ENCODE data around the gene STT3A.
A peak's percentile ranks its signal among the peaks of the same experiment; 100 is the strongest.

Gene STT3A

GRCh38 chr11:125588505-125588904, 4.1 kb upstream of the STT3A start:
- H3K9me3 ChIP-seq = no peaks in the 10 kb centered on the region
- peaks cover 3 to 16% (median 5%) of the 10 kb centered on the region in 3 donors for H3K36me3 ChIP-seq
- intact Hi-C loops (cut with DNase I; ENCODE audit: low total_unique reads) = no loop called here
- no peak for TF ChIP-seq CTCF (IDR thresholded peaks at IDR 0.05)
- DNase-seq = no peak
- H3K4me3 ChIP-seq = no peak overlapping the region
- H3K4me1 ChIP-seq = peaks cover 0 to 10% (median 4%) of the 10 kb centered on the region in 4 donors
- no peaks in the 10 kb centered on the region for H3K27me3 ChIP-seq
- H3K27ac ChIP-seq = no peak overlapping the region

DNA sequence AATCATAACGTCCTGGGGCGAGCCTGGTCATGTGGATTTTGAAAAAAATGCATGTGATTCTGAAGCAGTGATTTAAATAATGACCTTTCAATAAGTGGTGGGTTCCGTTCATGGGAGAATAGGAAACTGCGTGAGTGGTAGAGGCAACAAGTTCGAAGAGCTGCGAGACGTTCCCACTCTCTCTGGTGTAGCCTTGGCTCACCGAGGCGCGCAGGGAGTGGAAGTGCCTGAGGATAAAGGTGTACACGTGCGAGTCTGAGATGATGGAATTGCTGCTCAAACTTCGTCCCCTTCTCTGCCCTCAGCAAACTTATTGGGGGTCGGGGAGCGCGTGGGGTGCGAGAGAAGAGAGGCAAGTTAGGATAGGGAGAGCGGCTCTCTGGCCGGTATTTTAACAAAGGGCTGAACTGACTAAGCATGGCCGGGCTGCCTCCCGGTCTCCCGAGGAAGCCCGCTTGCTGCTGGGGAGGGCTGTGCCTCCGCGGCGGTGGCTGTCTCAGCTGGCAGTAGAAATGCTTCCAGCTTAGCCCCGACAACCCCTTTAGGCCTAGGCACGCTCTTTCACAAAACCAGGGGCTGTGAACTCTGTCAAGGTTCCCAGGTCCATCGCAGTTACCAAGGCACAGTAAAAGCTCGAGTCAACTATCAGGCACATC, 875 bp upstream of the STT3A start:
- Histone ChIP-seq H3K4me3 (peak overlapping the region; percentile 87 to 99), H3K4me1 (peaks cover 0 to 33% (median 12%) of the 10 kb centered on the region in 4 donors), H3K36me3 (no peaks in the 10 kb centered on the region), H3K27ac (peak overlapping the region; percentile 96 to 99), H3K27me3 (no peaks in the 10 kb centered on the region), H3K9me3 (no peaks in the 10 kb centered on the region)
- DNase-seq = peak; percentile 30 to 67
- intact Hi-C loops (cut with DNase I; ENCODE audit: low total_unique reads) = no loop called here
- no peak for TF ChIP-seq CTCF (IDR thresholded peaks at IDR 0.05)

GRCh38 chr11:125593114-125593820, 615 bp downstream of the STT3A start:
- Histone ChIP-seq H3K4me3 (peak overlapping the region; percentile 87 to 99), H3K9me3 (no peaks in the 10 kb centered on the region), H3K4me1 (peaks cover 0 to 33% (median 12%) of the 10 kb centered on the region in 4 donors), H3K27ac (peak overlapping the region; percentile 85 to 99), H3K36me3 (peaks cover 4 to 13% (median 13%) of the 10 kb centered on the region in 3 donors), H3K27me3 (no peaks in the 10 kb centered on the region)
- intact Hi-C loops (cut with DNase I; ENCODE audit: low total_unique reads) = no loop called here
- no peak for TF ChIP-seq CTCF (IDR thresholded peaks at IDR 0.05)
- DNase-seq = peak in 1 of 2 donors; percentile 30

DNA sequence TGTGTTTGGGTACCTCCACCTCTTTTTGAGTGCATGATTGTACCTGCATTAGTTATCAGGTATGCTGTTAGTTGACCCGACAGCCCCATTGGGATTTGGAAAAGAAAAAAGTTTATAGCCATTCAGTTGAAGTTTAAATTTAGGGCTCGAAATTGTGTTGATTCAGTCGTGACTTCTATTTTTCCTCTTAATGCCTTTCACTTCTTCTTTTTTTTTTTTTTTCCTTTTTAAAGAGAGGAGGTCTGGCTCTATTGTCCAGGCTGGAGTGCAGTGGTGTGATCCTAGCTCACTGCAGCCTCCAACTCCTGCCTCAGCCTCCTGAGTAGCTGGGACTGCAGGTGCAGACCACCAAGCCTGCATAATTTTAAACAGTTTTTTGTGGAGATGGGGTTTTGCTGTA, 2.3 kb downstream of the STT3A start:
- DNase-seq = no peak
- no peak for TF ChIP-seq CTCF (IDR thresholded peaks at IDR 0.05)
- Histone ChIP-seq H3K27ac (no peak overlapping the region), H3K4me1 (peaks cover 0 to 33% (median 12%) of the 10 kb centered on the region in 4 donors), H3K9me3 (no peaks in the 10 kb centered on the region), H3K4me3 (no peak overlapping the region), H3K27me3 (no peaks in the 10 kb centered on the region), H3K36me3 (peaks cover 18 to 30% (median 20%) of the 10 kb centered on the region in 3 donors)
- intact Hi-C loops (cut with DNase I; ENCODE audit: low total_unique reads) = no loop called here

DNA sequence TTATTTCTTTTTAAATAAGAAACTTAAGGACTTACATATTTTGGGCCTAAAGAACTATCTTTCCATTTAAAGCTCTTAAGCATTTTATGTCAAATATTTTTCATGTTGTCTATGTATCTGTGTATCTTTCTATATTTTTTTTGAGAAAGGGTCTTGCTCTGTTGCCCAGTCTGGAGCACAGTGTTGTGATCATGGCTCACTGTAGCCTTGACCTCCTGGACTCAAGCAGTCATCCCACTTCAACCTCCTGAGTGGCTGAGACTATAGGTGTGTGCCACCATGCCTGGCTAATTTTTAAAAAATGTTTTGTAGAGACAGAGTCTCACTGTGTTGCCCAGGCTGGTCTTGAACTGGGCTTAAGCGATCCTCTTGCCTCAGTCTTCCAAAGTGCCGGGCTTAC, 8.0 kb downstream of the STT3A start:
- H3K4me3 ChIP-seq = no peak overlapping the region
- no peaks in the 10 kb centered on the region for H3K9me3 ChIP-seq
- H3K27me3 ChIP-seq = no peaks in the 10 kb centered on the region
- peaks cover 0 to 15% (median 2%) of the 10 kb centered on the region in 4 donors for H3K4me1 ChIP-seq
- no peak for DNase-seq
- intact Hi-C loops (cut with DNase I; ENCODE audit: low total_unique reads) = no loop called here
- peaks cover 71 to 87% (median 74%) of the 10 kb centered on the region in 3 donors for H3K36me3 ChIP-seq
- no peak overlapping the region for H3K27ac ChIP-seq
- TF ChIP-seq CTCF (IDR thresholded peaks at IDR 0.05) = no peak
